PC-9 (cell line): ENCODE measurements around the gene CEP83. TPM values are rescaled to one million over a fixed set of nuclear protein-coding genes. Genes with fewer than 3 reads are reported as not detected.

Experiments used
- BruUV-seq: library from RNA; stranded (reverse); fragments of 400-500 nt; replicated peaks from 2 replicates; lab custom pipeline; 2021; lab: Mats Ljungman, UMichigan
- CTCF ChIA-PET: fragments of 300-600 bp; sonication (Branson Sonifier 250); formaldehyde crosslinking; loops from one replicate; lab custom pipeline; 2022; ENCODE audit warnings: antibody characterized with exemption; lab: Charles Lee
- POLR2A ChIA-PET: fragments of 300-600 bp; sonication (Branson Sonifier 250); formaldehyde crosslinking; loops from one replicate; lab custom pipeline; 2022; ENCODE audit warnings: antibody characterized with exemption; ENCODE audit not compliant: unreplicated experiment; lab: Charles Lee
- DNase-seq, 2 experiments: peaks; one replicate each; pipeline versions ENCODE4 v3.0.0 to v3.0.0-alpha.2; 2015 to 2022; ENCODE audit warnings: mixed read lengths in 1 of 2
- H2AFZ ChIP-seq: fragments of 200-600 bp; sonication (generic); 2 replicates; pipeline ENCODE4 v1.8.1; 2017; ENCODE audit warnings: antibody characterized with exemption
- H3F3A ChIP-seq: fragments of 200-600 bp; sonication (generic); 2 replicates; pipeline ENCODE4 v1.8.1; 2017; ENCODE audit warnings: antibody characterized with exemption, mild to moderate bottlenecking, low read depth; ENCODE audit not compliant: insufficient read depth
- H3K27ac ChIP-seq: fragments of 200-600 bp; sonication (generic); 2 replicates; pipeline ENCODE4 v1.6.1; 2016; ENCODE audit warnings: mixed run types
- H3K27me3 ChIP-seq: fragments of 200-600 bp; sonication (generic); 2 replicates; pipeline ENCODE4 v1.6.1; 2016; ENCODE audit warnings: low read depth, mixed run types; ENCODE audit not compliant: insufficient read depth
- H3K36me3 ChIP-seq: fragments of 200-600 bp; sonication (generic); 2 replicates; pipeline ENCODE4 v1.6.1; 2016; ENCODE audit warnings: low read depth, mixed run types
- H3K4me1 ChIP-seq: fragments of 200-600 bp; sonication (generic); replicated peaks from 2 replicates; pipeline ENCODE4 v1.6.1; 2016; ENCODE audit warnings: mixed run types; ENCODE audit not compliant: insufficient read depth
- H3K4me2 ChIP-seq: fragments of 200-600 bp; sonication (generic); 2 replicates; pipeline ENCODE4 v1.6.1; 2017; ENCODE audit warnings: mixed run types
- H3K4me3 ChIP-seq: fragments of 200-600 bp; sonication (generic); 2 replicates; pipeline ENCODE4 v1.6.1; 2016; ENCODE audit warnings: mixed run types
- H3K79me2 ChIP-seq: fragments of 200-600 bp; sonication (generic); 2 replicates; pipeline ENCODE4 v1.6.1; 2017; ENCODE audit warnings: low read depth, mixed run types
- H3K9me2 ChIP-seq: fragments of 200-600 bp; sonication (generic); 2 replicates; pipeline ENCODE4 v1.8.1; 2017; ENCODE audit warnings: mild to moderate bottlenecking; ENCODE audit not compliant: insufficient read depth
- H3K9me3 ChIP-seq: fragments of 200-600 bp; sonication (generic); 2 replicates; pipeline ENCODE4 v1.8.1; 2016; ENCODE audit warnings: low read depth; ENCODE audit not compliant: insufficient read depth
- H4K20me1 ChIP-seq: fragments of 200-600 bp; sonication (generic); 2 replicates; pipeline ENCODE4 v1.8.1; 2017; ENCODE audit not compliant: insufficient read depth
- CTCF ChIP-seq: fragments of 200-600 bp; sonication (generic); conservative IDR thresholded peaks from 2 replicates; pipeline ENCODE4 v1.6.1; 2017; ENCODE audit warnings: mixed run types, antibody characterized with exemption, mild to moderate bottlenecking, moderate library complexity
- EZH2 ChIP-seq: fragments of 200-600 bp; sonication (generic); IDR thresholded peaks from 2 replicates; pipeline ENCODE4 v1.8.0; 2017; ENCODE audit warnings: antibody characterized with exemption, low read depth
- intact Hi-C: fragments of 100-400 bp; cut with micrococcal nuclease; formaldehyde crosslinking; loops from one replicate; pipeline ENCODE4 v1.10.0; 2022; ENCODE audit not compliant: unreplicated experiment
- total RNA-seq: library from RNA; stranded (reverse); gene quantifications from 2 replicates; pipeline ENCODE4 v1.2.3, GENCODE V29; 2021

Gene CEP83
- total RNA-seq, 1 experiment from 2014 or later = 19.6 TPM

GRCh38 chr12:94372461-94372860 lies 87.2 kb downstream of the CEP83 start:
- Histone ChIP-seq H2AFZ (no peak overlapping the region), H3K4me2 (no peak overlapping the region), H3K27me3 (no peaks in the 10 kb centered on the region), H3K9me3 (no peaks in the 10 kb centered on the region), H3K79me2 (no peaks in the 10 kb centered on the region), H4K20me1 (no peaks in the 10 kb centered on the region), H3K4me1 (no peaks in the 10 kb centered on the region), H3F3A (no peaks in the 10 kb centered on the region), H3K27ac (no peak overlapping the region), H3K9me2 (no peaks in the 10 kb centered on the region), H3K36me3 (0 out of 2 replicates have a peak, but pooled peaks cover 7% of the 10 kb centered on the region), H3K4me3 (no peak overlapping the region)
- intact Hi-C loops = no loop called here
- CTCF ChIA-PET = no interaction called here
- POLR2A ChIA-PET = no interaction called here
- BruUV-seq = no TSS peak
- TF ChIP-seq CTCF (no peak), EZH2 (no peak)
- no peak for DNase-seq

- intact Hi-C loops = no loop called here
- Histone ChIP-seq H3K4me1 (no peaks in the 10 kb centered on the region), H3K27ac (no peak overlapping the region), H3K9me2 (no peaks in the 10 kb centered on the region), H3K4me2 (no peak overlapping the region), H4K20me1 (no peaks in the 10 kb centered on the region), H3K79me2 (no peaks in the 10 kb centered on the region), H3K27me3 (no peaks in the 10 kb centered on the region), H3K4me3 (no peak overlapping the region), H2AFZ (no peak overlapping the region), H3F3A (no peaks in the 10 kb centered on the region), H3K36me3 (no peaks in the 10 kb centered on the region), H3K9me3 (peaks cover 6% of the 10 kb centered on the region; the same call in 1 of the 2 replicates)
- ChIA-PET CTCF (no interaction called here), POLR2A (no interaction called here)
- no TSS peak for BruUV-seq
- no peak for TF ChIP-seq CTCF
- TF ChIP-seq EZH2 = no peak
- no peak for DNase-seq
Measured at GRCh38 chr12:94362653-94363052, 97.0 kb downstream of the CEP83 start.

GRCh38 chr12:94359761-94360160 lies 99.9 kb downstream of the CEP83 start:
- TF ChIP-seq CTCF (no peak), EZH2 (no peak)
- Histone ChIP-seq H2AFZ (no peak overlapping the region), H3K27me3 (no peaks in the 10 kb centered on the region), H3K9me3 (peaks cover 6% of the 10 kb centered on the region; the same call in 1 of the 2 replicates), H3K4me1 (no peaks in the 10 kb centered on the region), H3F3A (no peaks in the 10 kb centered on the region), H3K4me3 (no peak overlapping the region), H3K9me2 (no peaks in the 10 kb centered on the region), H3K79me2 (no peaks in the 10 kb centered on the region), H3K36me3 (no peaks in the 10 kb centered on the region), H3K4me2 (no peak overlapping the region), H3K27ac (no peak overlapping the region), H4K20me1 (no peaks in the 10 kb centered on the region)
- no peak for DNase-seq
- POLR2A ChIA-PET = no interaction called here
- BruUV-seq = no TSS peak
- intact Hi-C loops = no loop called here
- CTCF ChIA-PET = no interaction called here
